A673 (cell line): ENCODE measurements around the gene RAPGEF5.

Experiments used
- EZH2 ChIP-seq: fragments of 200-600 bp; sonication (generic); IDR thresholded peaks from 2 replicates; pipeline ENCODE4 v1.6.1; 2017; ENCODE audit warnings: borderline replicate concordance, low read depth, mild to moderate bottlenecking, mixed read lengths, antibody characterized with exemption, low read length; ENCODE audit not compliant: poor library complexity, severe bottlenecking
- TF ChIP-seq, protein P1 (sequence below): fragments of 300-800, 200-600 bp; sonication (generic); conservative IDR thresholded peaks from 2 replicates; pipeline ENCODE4 v1.5.1; 2017; ENCODE audit warnings: low read depth, mild to moderate bottlenecking, antibody characterized with exemption, low read length, moderate library complexity, mixed read lengths

DNA sequence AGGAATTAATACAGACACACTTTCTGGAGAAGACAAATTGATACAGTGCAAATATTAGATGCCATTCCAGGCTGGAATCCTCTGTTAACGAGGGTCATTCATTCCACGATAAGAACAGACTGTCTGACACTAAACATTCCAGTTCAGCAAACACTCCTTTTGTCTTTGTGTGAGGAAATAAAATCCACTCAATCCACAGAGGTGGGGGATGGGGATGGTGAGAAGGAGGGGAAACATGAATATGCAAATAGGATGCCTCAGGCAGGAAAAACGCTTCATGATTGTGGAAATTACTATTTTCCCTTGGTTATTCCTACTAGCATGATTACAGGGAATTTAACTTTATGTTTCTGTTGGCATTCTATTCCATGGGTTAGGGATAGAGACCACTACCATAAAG lies 214.4 kb downstream of the RAPGEF5 start:
- TF ChIP-seq, protein P1, sequence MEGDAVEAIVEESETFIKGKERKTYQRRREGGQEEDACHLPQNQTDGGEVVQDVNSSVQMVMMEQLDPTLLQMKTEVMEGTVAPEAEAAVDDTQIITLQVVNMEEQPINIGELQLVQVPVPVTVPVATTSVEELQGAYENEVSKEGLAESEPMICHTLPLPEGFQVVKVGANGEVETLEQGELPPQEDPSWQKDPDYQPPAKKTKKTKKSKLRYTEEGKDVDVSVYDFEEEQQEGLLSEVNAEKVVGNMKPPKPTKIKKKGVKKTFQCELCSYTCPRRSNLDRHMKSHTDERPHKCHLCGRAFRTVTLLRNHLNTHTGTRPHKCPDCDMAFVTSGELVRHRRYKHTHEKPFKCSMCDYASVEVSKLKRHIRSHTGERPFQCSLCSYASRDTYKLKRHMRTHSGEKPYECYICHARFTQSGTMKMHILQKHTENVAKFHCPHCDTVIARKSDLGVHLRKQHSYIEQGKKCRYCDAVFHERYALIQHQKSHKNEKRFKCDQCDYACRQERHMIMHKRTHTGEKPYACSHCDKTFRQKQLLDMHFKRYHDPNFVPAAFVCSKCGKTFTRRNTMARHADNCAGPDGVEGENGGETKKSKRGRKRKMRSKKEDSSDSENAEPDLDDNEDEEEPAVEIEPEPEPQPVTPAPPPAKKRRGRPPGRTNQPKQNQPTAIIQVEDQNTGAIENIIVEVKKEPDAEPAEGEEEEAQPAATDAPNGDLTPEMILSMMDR = no peak
- no peak for TF ChIP-seq EZH2
